Effector memory CD4-positive, alpha-beta T cell (primary cell): Measurements from ENCODE around the gene MAT2B.

ENCODE experiments used
- DNase-seq, 3 donors: peaks; one replicate each; pipeline ENCODE4 v3.0.0-alpha.2; 2020
- H3K27ac ChIP-seq: 2 replicates; pipeline ENCODE4 v1.7.0; 2013; ENCODE audit warnings: mild to moderate bottlenecking, low read length, moderate library complexity; ENCODE audit not compliant: insufficient read depth, poor library complexity, severe bottlenecking
- H3K27me3 ChIP-seq: replicated peaks from 2 replicates; pipeline ENCODE4 v1.7.0; 2013; ENCODE audit warnings: mild to moderate bottlenecking, low read length; ENCODE audit not compliant: insufficient read depth, control insufficient read depth, poor library complexity, severe bottlenecking
- H3K36me3 ChIP-seq: 2 replicates; pipeline ENCODE4 v1.7.0; 2013; ENCODE audit warnings: mild to moderate bottlenecking, low read length, moderate library complexity; ENCODE audit not compliant: control insufficient read depth, insufficient read depth
- H3K4me1 ChIP-seq: 2 replicates; pipeline ENCODE4 v1.7.0; 2013; ENCODE audit warnings: low read length, mild to moderate bottlenecking; ENCODE audit not compliant: control insufficient read depth, insufficient read depth, poor library complexity, severe bottlenecking
- H3K4me3 ChIP-seq: 2 replicates; pipeline ENCODE4 v1.7.0; 2013; ENCODE audit warnings: low read length, low read depth, mild to moderate bottlenecking; ENCODE audit not compliant: insufficient read depth, poor library complexity, severe bottlenecking
- H3K9me3 ChIP-seq: 2 replicates; pipeline ENCODE4 v1.7.0; 2013; ENCODE audit warnings: mild to moderate bottlenecking, low read length, moderate library complexity; ENCODE audit not compliant: control insufficient read depth

MAT2B gene

DNA sequence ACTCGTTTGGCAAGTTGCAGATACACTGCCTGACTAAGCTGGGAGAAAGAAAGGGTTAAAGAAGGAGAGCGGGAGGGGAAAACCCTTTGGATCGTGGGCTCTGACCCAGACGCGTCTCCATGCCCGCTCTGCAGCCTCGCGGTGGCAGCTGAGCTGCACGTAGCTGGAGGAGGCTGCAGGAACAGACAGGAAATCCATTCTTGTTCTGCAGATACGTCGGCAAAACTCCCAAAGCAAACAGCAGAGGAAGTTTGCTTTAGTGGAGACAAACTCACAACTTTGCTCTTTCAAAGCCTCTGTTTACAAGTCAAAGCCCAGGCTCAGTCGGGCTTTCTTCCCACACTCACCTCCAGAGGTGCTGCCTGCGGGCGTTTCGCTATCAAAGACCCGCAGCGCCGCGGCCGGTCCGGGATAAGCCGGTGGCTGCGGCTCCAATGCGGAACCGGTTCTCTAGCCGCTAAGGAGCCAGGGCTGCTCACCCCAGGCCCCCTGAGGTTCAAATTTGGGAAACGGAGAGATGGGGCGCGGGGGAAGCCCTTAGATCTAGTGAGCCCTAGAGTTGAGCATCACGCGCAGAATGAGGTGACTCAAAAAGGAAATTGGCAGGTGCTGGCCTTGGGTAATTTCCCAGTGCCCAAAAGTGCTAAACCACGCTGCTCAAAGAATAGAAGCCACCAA, 60.7 kb downstream of the MAT2B start:
- H3K36me3 ChIP-seq, result no peaks in the 10 kb centered on the region
- peak in 1 of 3 donors; percentile 3 for DNase-seq
- H3K4me1 ChIP-seq, result peaks cover 16% of the 10 kb centered on the region
- H3K9me3 ChIP-seq, result no peaks in the 10 kb centered on the region
- peaks cover 20% of the 10 kb centered on the region for H3K27me3 ChIP-seq
- H3K27ac ChIP-seq, result no peak overlapping the region
- peak overlapping the region; percentile 43 for H3K4me3 ChIP-seq

DNA sequence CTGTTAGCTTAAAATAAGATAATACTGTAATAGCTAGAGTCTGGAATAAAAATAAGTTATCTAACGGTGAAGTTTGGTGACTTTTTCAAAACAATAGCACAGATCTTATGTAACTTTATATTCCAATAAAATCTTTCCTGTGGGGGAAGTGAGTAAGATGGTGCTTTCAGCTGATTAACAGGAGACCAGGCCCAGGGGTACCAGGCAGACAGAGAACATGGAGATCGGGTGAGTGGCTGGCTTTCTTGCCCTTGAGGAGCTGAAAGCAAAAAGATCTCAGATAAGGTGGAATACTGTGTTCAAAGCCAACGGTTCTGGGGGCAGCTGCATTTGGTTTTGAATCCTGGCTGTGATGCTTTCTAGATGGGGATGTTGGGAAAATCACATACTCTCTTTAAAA, 61.3 kb downstream of the MAT2B start:
- H3K4me3 ChIP-seq, result no peak overlapping the region
- peaks cover 20% of the 10 kb centered on the region for H3K27me3 ChIP-seq
- DNase-seq, result no peak
- no peak overlapping the region for H3K27ac ChIP-seq
- no peaks in the 10 kb centered on the region for H3K9me3 ChIP-seq
- H3K36me3 ChIP-seq, result no peaks in the 10 kb centered on the region
- H3K4me1 ChIP-seq, result peaks cover 16% of the 10 kb centered on the region

DNA sequence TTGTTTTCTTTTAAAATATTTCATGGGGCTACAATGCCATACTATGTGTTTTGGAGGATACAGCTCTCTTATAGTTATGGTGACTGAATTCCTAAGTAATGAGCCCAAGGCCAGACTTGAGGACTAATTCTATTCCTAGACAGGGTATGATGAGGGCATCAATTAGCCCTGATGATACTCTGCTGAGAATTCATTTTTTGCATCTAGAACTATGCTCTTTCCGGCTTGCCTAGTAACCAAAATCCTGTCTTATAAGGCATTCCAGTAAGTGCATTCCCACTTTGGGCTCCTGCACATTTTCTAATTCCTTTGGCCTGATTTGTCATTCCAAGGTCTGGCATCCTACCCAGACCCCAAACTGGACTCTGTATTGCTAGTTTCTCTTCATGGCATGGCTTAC, 62.4 kb downstream of the MAT2B start:
- no peak for DNase-seq
- Histone ChIP-seq H3K27me3 (peaks cover 20% of the 10 kb centered on the region), H3K36me3 (no peaks in the 10 kb centered on the region), H3K4me3 (no peak overlapping the region), H3K27ac (no peak overlapping the region), H3K9me3 (no peaks in the 10 kb centered on the region), H3K4me1 (peaks cover 16% of the 10 kb centered on the region)
